ENCODE measurements around the gene NDUFA7. TPM values are rescaled to one million over a fixed set of nuclear protein-coding genes. Genes with fewer than 3 reads are reported as not detected.

Gene NDUFA7
- total RNA-seq, 2 donors from 2014 or later, result 39.6 to 52.6 TPM

GRCh38 chr19:8262431-8262830, 58.7 kb downstream of the NDUFA7 start:
- WGBS, result 87% methylated on average over 5 of the region's 6 CpGs
- intact Hi-C loops (cut with DNase I), result no loop called here
- DNase-seq (ENCODE audit: low spot score), result no peak

DNA sequence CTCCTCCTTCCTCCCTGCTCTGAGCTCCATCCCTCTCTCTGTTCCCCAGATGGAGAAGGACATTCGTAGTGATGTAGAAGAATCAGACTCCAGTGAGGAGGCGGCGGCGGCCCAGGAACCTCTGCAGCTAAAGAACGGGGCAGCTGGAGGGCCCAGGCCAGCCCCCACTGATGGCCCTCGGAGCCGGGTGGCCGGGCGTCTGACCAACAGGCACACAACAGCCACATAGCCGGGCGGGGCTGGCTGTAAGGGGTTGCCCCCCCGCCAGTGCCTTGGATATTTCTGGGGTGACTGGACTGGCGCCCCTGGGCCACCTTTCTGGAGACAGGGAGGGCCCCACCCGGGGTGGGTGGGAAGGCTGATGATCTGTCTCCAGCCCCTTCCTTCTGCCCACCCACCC, 59.3 kb downstream of the NDUFA7 start:
- TF ChIP-seq, protein P1, sequence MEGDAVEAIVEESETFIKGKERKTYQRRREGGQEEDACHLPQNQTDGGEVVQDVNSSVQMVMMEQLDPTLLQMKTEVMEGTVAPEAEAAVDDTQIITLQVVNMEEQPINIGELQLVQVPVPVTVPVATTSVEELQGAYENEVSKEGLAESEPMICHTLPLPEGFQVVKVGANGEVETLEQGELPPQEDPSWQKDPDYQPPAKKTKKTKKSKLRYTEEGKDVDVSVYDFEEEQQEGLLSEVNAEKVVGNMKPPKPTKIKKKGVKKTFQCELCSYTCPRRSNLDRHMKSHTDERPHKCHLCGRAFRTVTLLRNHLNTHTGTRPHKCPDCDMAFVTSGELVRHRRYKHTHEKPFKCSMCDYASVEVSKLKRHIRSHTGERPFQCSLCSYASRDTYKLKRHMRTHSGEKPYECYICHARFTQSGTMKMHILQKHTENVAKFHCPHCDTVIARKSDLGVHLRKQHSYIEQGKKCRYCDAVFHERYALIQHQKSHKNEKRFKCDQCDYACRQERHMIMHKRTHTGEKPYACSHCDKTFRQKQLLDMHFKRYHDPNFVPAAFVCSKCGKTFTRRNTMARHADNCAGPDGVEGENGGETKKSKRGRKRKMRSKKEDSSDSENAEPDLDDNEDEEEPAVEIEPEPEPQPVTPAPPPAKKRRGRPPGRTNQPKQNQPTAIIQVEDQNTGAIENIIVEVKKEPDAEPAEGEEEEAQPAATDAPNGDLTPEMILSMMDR (IDR thresholded peaks at IDR 0.05), result no peak
- TF ChIP-seq POLR2A (IDR thresholded peaks at IDR 0.05) (no peak), POLR2AphosphoS5 (IDR thresholded peaks at IDR 0.05) (no peak)
- Histone ChIP-seq H3K27me3 (replicated peaks; ENCODE audit: insufficient read depth) (no peaks in the 10 kb centered on the region), H3K27ac (no peak overlapping the region), H3K4me1 (replicated peaks) (no peaks in the 10 kb centered on the region), H3K4me3 (no peak overlapping the region), H3K9me3 (no peaks in the 10 kb centered on the region), H3K36me3 (no peaks in the 10 kb centered on the region)
- whole genome bisulfite sequencing, result 90% methylated on average over 13 of the region's 14 CpGs
- DNase-seq (ENCODE audit: low spot score), result no peak
- intact Hi-C loops (cut with DNase I), result no loop called here

More at GRCh38 chr19:8262431-8262830, 58.7 kb downstream of the NDUFA7 start:
- no peak for TF ChIP-seq POLR2AphosphoS5 (IDR thresholded peaks at IDR 0.05)
- no peak for TF ChIP-seq POLR2A (IDR thresholded peaks at IDR 0.05)
- TF ChIP-seq, protein P1 (IDR thresholded peaks at IDR 0.05), result no peak
- Histone ChIP-seq H3K36me3 (no peaks in the 10 kb centered on the region), H3K27me3 (replicated peaks; ENCODE audit: insufficient read depth) (no peaks in the 10 kb centered on the region), H3K9me3 (no peaks in the 10 kb centered on the region), H3K4me1 (replicated peaks) (no peaks in the 10 kb centered on the region), H3K4me3 (no peak overlapping the region), H3K27ac (no peak overlapping the region)

GRCh38 chr19:8261347-8261746, 59.8 kb downstream of the NDUFA7 start:
- Histone ChIP-seq H3K27me3 (replicated peaks; ENCODE audit: insufficient read depth) (no peaks in the 10 kb centered on the region), H3K9me3 (no peaks in the 10 kb centered on the region), H3K4me3 (no peak overlapping the region), H3K36me3 (peaks cover 0 to 1% of the 10 kb centered on the region in 2 donors), H3K4me1 (replicated peaks) (no peaks in the 10 kb centered on the region), H3K27ac (no peak overlapping the region)
- intact Hi-C loops (cut with DNase I), result no loop called here
- TF ChIP-seq POLR2A (IDR thresholded peaks at IDR 0.05), result no peak
- DNase-seq (ENCODE audit: low spot score), result no peak
- WGBS, result 96% methylated on average over 9 of the region's 9 CpGs

Other genes with a start within 250 kb of the NDUFA7 start
- 1 to 10 TPM; 3.1 to 5.2 TPM for gene FBN3, start 171.8 kb downstream of the NDUFA7 start, total RNA-seq
- 100 to 1,000 TPM; 170 to 176 TPM for gene CERS4, start 112.0 kb downstream of the NDUFA7 start, total RNA-seq
- gene CD320, start 13.0 kb downstream of the NDUFA7 start, total RNA-seq, result 10 to 100 TPM; 50.8 to 91.4 TPM
- gene RPS28, start 121 bp upstream of the NDUFA7 start, total RNA-seq, result 100 to 1,000 TPM; 488 to 498 TPM
- gene KANK3, start 21.9 kb upstream of the NDUFA7 start, total RNA-seq, result 10 to 100 TPM; 15.4 to 23.8 TPM
- gene ANGPTL4, start 42.8 kb upstream of the NDUFA7 start, total RNA-seq, result 10 to 100 TPM; 25.7 to 26.4 TPM
- gene RAB11B, start 69.0 kb upstream of the NDUFA7 start, total RNA-seq, result 100 to 1,000 TPM in 1 of 2 donors, 10 to 100 TPM in 1; 60.7 to 103 TPM
- 100 to 1,000 TPM; 119 to 163 TPM for gene MARCHF2, start 91.9 kb upstream of the NDUFA7 start, total RNA-seq
- gene HNRNPM, start 123.6 kb upstream of the NDUFA7 start, total RNA-seq, result 100 to 1,000 TPM; 111 to 147 TPM
- gene PRAM1, start 181.3 kb upstream of the NDUFA7 start, total RNA-seq, result 1 to 10 TPM; 2.4 to 5.3 TPM
- 10 to 100 TPM; 24.4 to 59.5 TPM for gene ZNF414, start 192.8 kb upstream of the NDUFA7 start, total RNA-seq